ENCODE results near the gene EGR2.
A peak's percentile ranks its signal among the peaks of the same experiment; 100 is the strongest.

Gene EGR2

GRCh38 chr10:62816331-62817120 lies at the start of gene EGR2:
TSS of gene EGR2 (minus strand) at chr10:62816366. CDS start at chr10:62816029, 337 bp downstream.
- peak; percentile 65 to 73 for DNase-seq

DNA sequence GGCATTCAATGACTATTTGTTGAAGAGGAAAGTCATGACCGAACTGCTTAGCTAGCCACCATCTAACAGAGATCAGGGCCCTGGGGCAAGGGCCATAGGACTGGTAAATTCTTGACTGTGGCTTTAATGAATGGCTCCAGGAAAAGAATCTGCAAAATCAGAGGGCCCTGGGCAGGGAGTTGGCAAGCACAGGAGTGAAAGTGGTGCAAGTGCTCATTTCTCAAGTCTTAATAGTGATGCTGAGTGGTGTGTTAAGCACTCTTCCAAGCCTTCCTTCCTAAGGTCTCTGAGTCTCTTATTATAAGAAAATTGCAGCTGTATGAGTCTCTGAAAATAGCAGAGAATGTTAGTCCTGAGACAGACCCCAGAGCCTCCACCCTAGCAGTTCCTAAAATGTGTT lies 46.3 kb upstream of the EGR2 start:
- no peak for DNase-seq

- no peak for DNase-seq
Observed at GRCh38 chr10:62861507-62861906, 45.3 kb upstream of the EGR2 start.

DNA sequence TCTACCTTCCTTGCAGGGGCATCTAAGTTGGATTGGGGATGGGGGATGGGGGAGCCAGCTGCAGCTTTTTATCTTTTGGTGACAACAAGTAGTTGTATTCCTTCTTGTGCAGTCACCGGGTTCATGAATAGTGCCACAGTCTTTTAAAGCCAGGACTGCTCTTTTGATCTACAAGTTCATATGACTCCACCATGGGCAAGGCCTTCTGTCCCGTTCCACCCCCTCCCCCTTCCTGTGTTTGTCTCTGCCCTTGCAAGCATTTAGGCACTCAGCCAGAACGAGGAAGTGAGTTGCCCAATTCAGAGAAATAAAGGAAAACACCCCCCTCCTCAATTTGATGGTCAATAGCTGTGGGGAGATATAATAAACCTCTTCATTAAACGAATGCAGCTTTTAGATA lies 44.8 kb upstream of the EGR2 start:
- DNase-seq, result no peak

DNA sequence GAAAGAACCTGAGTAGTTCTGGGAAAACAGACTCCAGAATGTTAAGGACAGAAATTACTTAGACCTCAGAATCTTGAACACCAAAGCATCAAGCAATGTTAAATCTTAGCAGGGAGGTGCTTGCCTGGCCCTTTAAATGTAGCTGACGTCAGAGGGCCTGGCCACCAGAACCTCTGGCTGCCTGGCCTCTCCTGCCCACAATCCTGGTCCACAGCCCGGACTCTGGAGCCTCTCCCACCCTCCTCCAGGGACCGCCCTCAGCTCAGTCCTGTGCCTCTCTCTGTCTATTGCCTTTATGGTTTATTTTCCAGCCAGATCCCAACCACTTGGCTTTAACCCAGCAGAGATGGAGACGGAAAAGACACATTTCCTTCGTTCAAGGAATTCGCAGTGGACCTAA lies 42.2 kb upstream of the EGR2 start:
- no peak for DNase-seq

DNA sequence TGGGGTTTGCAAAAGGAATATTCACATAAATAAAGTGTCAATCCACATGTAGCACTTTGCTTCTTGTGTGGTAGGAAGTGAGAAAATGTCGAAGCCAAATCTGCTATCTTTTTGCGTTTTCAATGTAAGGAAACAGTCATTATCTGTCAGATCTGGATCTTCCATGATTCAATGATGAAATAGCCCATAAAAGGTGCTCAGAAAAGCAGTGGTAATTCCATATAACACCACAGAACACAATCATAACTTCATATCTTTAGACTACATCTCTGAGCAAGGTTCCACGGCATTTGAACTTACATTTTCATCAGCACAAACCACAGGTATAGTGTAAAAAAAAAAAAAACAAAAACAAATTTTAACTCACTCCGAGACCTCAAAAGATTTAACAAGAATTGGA lies 39.9 kb upstream of the EGR2 start:
- DNase-seq, result no peak

DNA sequence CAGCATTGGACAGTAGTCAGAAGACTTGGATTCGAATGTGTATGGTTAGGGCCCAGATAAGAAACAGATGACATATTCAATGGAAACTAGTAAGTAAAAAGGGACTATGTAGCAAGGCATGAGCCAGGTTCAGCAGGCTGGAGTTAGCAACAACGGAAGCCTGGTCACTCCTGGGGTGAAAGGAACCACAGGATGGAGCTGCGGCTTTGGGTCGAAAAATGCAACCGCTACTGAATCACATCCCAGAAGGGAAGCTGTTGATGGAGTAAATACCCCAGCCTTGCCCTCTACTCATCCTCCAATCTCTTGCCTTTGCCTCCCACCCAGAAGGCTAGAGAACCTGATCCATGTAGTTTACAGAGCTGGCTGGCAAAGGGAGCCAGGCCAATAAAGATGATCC lies 37.5 kb upstream of the EGR2 start:
- no peak for DNase-seq

DNA sequence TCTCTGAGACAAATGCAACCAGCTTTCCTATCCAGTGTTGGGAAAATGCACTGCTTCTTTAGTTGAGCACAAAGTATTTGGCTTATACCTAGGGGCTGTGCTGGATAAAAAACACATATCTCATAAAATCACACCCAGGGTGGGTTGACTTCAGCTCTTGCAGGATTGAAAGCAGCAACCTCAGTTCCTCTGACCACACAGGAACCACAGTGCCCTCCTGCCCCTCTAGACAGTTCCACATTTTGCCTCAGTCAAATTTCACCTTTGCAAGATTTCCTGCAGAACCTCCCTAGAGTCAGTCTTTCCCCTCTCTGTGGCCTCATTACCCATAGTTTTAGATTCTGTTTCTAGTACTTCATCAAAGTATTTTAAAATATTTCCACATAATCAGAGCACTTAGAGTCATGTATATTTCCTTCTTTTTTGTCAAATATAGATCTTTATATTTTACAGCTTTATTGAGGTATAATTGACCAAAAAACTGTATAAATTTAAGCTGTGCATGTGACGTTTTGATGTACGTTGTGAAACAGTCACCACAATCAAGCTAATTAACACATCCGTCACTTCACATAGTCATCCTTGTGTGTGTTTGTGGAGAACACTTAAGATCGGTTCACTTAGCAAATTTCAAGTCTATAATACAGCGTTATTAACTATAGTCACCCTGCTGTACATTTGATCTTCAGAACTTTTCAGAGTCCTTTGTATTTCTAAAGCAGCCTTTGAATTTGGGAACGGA lies 37.0 kb upstream of the EGR2 start:
- no peak for DNase-seq

- no peak for DNase-seq
Observed at GRCh38 chr10:62851442-62851841, 35.3 kb upstream of the EGR2 start.

GRCh38 chr10:62850646-62851045 lies 34.5 kb upstream of the EGR2 start:
- DNase-seq, result no peak

GRCh38 chr10:62847433-62847832 lies 31.3 kb upstream of the EGR2 start:
- DNase-seq, result no peak

DNA sequence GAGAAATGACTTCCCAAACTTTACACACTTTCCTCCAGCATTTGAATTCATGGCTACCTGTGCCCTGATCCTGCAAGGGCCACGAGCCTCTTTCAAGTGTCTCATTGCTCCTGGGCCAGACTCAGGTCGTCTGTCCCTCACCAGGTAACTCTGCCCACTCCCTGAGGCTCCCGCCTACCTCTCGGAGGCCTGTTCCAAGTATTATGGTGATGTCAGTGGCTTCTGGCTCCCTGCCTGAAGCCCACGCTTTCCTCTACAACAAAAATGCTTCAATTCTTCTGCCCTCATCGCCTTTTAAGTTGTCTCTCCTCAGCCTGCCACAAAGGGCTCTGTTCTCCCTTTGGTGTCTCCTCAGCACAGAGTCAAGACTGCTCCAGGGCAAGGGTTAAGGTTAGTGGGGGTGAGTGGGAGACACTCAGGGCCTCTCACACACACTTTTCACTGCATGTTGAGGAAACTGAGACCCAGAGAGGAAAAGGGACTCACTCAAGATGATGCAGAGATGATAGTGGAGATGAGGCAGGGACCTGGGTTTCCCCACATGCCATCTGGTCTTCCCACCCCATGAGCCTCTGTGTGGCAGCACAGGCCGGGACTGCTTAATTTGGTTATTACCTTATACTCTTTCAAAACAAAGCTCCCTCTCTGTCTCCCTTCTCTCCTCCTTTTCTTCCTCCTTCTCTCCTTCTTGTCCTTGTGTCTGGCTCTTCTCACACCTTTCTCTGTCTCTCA lies 28.3 kb upstream of the EGR2 start:
- no peak for DNase-seq

GRCh38 chr10:62843600-62843999 lies 27.4 kb upstream of the EGR2 start:
- DNase-seq, result no peak

DNA sequence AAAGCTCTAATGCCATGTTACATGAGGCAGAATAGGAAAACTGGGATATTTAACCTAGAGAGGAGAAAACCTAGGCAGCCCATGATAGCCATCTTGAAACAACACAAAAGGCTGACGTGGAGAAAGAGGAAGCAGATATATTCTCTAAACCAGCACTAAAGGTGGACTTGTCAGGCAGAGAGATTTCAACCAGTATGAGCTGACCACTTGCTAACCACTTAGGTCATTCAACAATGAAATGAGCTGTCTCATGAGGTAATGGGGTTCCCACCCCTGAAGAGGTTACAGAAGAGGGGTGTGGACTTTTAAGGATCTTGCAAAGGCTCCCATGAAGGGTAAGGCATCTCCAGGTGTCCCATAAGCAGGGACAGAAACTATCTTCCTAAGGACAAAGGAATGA lies 26.8 kb upstream of the EGR2 start:
- DNase-seq, result no peak

DNA sequence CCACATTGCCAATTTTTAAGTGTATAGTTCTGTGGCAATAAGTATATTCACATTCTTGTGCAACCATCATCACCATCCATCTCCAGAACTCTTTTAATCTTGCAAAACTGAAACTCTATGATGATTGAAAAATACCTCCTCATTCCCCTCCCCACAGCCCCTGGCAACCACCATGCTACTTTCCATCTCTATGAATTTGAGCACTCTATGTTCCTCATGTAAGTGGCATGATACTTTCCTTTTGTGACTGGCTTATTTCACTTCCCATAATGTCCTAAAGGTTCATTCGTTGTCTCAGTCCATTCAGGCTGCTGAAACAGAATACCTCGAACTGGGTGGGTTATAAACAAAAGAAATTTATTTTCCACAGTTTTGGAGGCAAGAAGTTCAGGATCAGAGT lies 23.4 kb upstream of the EGR2 start:
- DNase-seq, result no peak

DNA sequence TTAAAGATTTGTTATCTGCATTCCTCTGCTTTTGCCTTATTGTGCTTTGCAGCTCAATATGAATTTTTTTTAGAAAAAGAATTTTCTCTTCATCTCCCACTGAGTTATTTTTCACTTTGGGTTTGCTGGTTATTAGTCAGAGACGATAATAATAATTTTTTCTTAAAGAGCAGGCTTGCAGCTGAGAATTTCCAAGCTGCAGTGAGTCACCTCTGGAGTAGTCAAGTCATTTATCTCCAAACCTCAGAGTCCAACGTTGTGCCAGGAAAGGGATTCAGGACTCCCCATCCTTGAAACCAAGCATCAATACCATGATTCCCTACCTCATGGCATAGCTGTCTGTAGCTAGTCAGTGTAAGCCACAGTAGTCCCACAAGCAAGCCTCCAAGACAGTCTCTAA lies 15.2 kb upstream of the EGR2 start:
- no peak for DNase-seq

DNA sequence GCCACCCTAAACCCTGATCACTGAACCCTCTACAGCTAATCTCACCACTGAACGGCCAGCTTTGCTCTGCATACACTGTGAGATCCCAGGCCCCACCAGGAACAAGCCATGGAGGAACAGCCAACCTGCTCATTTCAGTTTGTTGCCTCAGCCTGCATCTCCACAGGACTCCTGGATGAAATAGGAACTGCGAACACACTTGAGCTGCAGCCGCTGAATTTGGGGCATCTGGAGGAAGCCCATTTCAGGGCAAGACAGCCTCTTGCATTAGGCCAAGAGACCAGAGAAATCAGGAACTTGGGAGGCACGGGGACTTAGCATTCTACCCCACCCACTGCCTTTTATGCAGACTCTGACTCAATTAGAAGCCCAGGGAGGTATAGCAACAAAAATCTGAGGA lies 14.5 kb upstream of the EGR2 start:
- no peak for DNase-seq

DNA sequence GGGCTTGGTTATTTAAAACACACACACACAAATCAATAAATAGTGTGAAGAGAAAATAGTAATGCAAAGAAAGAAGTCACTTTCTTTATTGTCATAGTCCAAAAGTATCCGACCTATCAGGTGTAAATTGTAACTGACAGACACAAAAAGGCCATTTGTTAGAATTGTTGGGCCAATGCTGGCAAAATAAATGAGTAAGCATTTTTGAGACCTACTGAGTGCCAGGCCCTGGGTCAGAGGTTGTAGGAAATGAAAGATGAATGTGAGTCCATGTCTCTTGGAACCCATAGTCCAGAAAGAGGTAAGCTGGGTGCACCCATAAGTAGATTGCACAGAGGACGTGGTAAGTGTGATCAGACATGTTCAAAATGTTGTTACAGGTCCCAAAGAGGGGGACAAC lies 13.5 kb upstream of the EGR2 start:
- no peak for DNase-seq

DNA sequence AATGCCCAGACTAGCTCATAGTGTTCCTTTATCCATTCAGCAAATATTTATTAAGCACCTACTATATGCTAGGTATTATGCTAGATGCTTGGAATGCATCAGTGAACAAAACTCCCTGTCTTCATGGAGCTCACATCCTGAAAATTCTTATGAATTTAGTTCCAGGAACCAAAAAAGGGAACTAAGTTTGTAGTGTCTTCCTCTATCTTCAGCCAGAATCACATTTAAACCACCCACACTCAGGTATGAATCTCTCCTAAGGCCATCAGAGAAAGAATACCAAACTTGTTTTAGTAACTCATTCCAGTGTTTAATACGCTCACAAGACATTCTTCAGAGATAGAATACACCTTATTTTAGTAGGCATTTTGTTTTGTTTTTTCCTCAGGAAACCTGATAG lies 10.1 kb upstream of the EGR2 start:
- DNase-seq, result no peak

DNA sequence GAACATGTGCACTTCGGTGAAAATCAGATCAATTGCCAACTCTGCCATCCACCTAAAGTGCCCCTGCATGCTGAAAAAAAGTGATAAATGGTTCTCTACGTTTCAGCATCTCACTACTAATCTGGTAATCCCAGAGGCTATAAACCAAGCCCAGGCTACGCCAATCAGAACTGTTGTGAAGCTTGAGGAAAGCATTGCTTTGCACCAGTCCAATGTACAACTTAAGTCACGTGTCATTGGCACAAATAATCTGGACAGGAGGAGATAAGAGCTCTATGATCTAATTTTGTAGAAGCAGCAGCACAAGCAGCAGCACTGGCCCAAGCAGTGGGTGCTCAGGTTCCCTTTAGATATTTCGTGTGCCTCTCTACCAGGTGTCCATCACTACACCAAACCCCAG lies 4.4 kb upstream of the EGR2 start:
- DNase-seq, result no peak

DNA sequence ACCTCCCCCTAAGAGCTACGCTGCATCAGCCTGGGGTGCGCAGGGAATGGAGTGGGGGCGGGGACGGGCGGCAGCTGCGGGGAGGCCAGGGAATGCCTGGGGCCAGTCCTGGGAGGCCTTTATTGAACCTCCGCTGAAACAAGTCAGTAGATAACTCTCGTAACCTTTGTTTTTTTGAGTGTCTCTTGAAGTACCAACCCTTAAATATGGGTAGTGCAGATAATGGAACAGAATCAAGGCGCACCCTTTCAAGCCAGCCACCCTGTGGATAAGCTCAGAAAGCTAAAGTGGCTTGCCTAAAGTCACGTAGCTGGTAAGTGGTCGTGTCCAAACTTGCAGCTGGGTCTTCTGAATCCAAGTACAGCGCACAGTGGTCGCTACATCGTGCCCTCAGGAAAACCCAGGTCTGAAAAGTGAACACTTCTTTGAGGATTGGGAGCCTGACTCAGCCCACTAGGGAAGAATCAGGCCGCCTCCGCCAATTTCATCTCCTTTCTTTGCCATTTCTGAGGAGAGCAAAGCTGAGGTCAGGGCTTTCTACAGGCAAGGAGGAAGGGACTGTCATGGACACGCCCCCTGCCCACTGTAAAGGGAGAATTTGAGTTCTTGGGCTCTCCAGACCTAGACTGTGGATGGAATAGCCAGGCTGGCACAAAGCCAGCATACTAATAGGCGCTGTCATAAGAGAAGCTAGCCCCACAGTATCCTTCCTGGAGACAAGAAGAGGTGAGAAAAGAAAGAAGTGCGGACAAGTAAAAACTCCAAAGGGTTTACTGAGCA lies 3.2 kb upstream of the EGR2 start:
- no peak for DNase-seq

DNA sequence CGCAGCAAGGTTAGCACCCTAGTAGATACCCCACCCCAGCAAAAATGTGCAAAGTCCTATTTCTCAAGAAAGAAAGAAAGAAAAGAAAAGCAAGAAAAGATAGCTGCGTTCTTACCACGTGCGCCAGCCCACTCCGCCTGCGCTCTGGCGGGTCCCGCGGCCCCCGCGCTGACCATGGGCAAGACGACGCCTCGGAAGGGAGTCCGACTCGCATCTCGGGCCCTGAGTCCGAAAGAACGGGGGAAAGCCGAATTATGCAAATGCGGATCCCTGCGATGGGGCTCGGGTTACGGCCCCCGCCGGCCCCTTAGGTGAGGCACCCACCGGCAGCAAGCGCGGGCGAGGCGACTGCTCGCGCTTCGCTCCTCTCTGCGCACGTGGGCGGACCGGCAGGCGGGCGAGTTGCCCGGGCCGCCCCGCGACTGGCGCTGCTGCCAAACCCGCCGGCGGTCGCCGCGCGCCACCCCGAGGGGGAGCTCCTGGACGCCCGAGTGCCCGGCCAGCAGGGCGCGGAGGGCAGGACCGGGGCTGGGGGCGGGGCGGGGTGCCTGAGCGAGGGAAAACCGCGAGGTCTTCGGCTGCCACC lies 2.4 kb upstream of the EGR2 start:
- DNase-seq, result no peak

Data from SHP77 (cell line).